HepG2 (cell line): ENCODE results near the gene PRDX2. TPM values are rescaled to one million over a fixed set of nuclear protein-coding genes. Genes with fewer than 3 reads are reported as not detected.

Experiments used
- CSRNP1 ChIP-seq: sonication (generic); formaldehyde crosslinking; IDR thresholded peaks from 2 replicates; pipeline ENCODE4 v1.8.1; 2023; ENCODE audit warnings: mild to moderate bottlenecking, missing genetic modification reagents
- GATAD1 ChIP-seq: IDR thresholded peaks from 2 replicates; pipeline ENCODE4 v1.6.1; 2016; ENCODE audit warnings: missing genetic modification reagents, missing compliant biosample characterization
- GPBP1L1 ChIP-seq: sonication (generic); formaldehyde crosslinking; IDR thresholded peaks from 2 replicates; pipeline ENCODE4 v1.5.0; 2020; ENCODE audit warnings: mild to moderate bottlenecking, missing genetic modification reagents
- HNF4G ChIP-seq, 2 experiments: sonication (generic) in 1 of 2; formaldehyde crosslinking in 1 of 2; IDR thresholded peaks; 2 replicates each; pipeline versions ENCODE4 v1.4.0 to v1.6.1; 2011 to 2020; ENCODE audit warnings: borderline replicate concordance in 2 of 2, low read depth in 2 of 2, mild to moderate bottlenecking in 2 of 2, low read length in 1 of 2, missing genetic modification reagents in 1 of 2, moderate library complexity in 1 of 2
- HNRNPH1 ChIP-seq: fragments of 200-400 bp; formaldehyde crosslinking; optimal IDR thresholded peaks from 2 replicates; pipeline ENCODE3; 2017; ENCODE audit warnings: mild to moderate bottlenecking, low read depth, low read length
- IKZF5 ChIP-seq: IDR thresholded peaks from 2 replicates; pipeline ENCODE4 v1.6.1; 2018; ENCODE audit warnings: missing genetic modification reagents, mild to moderate bottlenecking, missing compliant biosample characterization
- KLF6 ChIP-seq: IDR thresholded peaks from 2 replicates; pipeline ENCODE4 v1.8.0; 2016; ENCODE audit warnings: missing biosample characterization, missing genetic modification reagents
- MED13 ChIP-seq: sonication (generic); formaldehyde crosslinking; IDR thresholded peaks from 2 replicates; pipeline ENCODE4 v1.5.0; 2020; ENCODE audit warnings: missing genetic modification reagents
- MLX ChIP-seq: IDR thresholded peaks from 2 replicates; pipeline ENCODE4 v1.6.1; 2016
- MYNN ChIP-seq: sonication (generic); formaldehyde crosslinking; IDR thresholded peaks from 2 replicates; pipeline ENCODE4 v1.4.0; 2020; ENCODE audit warnings: mild to moderate bottlenecking, low read depth, missing genetic modification reagents
- SNAI1 ChIP-seq: sonication (generic); formaldehyde crosslinking; IDR thresholded peaks from 2 replicates; pipeline ENCODE4 v1.5.0; 2020; ENCODE audit warnings: mild to moderate bottlenecking, missing genetic modification reagents, borderline replicate concordance
- SP2 ChIP-seq: sonication (generic); formaldehyde crosslinking; IDR thresholded peaks from 2 replicates; pipeline ENCODE4 v1.5.1; 2020; ENCODE audit warnings: mild to moderate bottlenecking, missing genetic modification reagents
- SPEN ChIP-seq: sonication (generic); formaldehyde crosslinking; IDR thresholded peaks from 2 replicates; pipeline ENCODE4 v1.5.1; 2020; ENCODE audit warnings: low read depth, mild to moderate bottlenecking, missing genetic modification reagents
- UBTF ChIP-seq: sonication (generic); formaldehyde crosslinking; IDR thresholded peaks from 2 replicates; pipeline ENCODE4 v1.4.0; 2020; ENCODE audit warnings: mild to moderate bottlenecking, missing genetic modification reagents
- ZNF326 ChIP-seq: sonication (generic); formaldehyde crosslinking; IDR thresholded peaks from 2 replicates; pipeline ENCODE4 v1.4.0; 2020; ENCODE audit warnings: missing genetic modification reagents, borderline replicate concordance
- ZNF329 ChIP-seq: sonication (generic); formaldehyde crosslinking; IDR thresholded peaks from 2 replicates; pipeline ENCODE4 v1.9.0; 2021; ENCODE audit warnings: low read depth, mild to moderate bottlenecking, missing genetic modification reagents
- ZNF501 ChIP-seq: sonication (generic); formaldehyde crosslinking; IDR thresholded peaks from 2 replicates; pipeline ENCODE4 v1.5.1; 2020; ENCODE audit warnings: mild to moderate bottlenecking, moderate library complexity, missing genetic modification reagents
- ZNF75D ChIP-seq: sonication (generic); formaldehyde crosslinking; IDR thresholded peaks from 2 replicates; pipeline ENCODE4 v1.8.1; 2023; ENCODE audit warnings: missing genetic modification reagents, mild to moderate bottlenecking, borderline replicate concordance
- ZNF766 ChIP-seq: sonication (generic); formaldehyde crosslinking; IDR thresholded peaks from 2 replicates; pipeline ENCODE4 v1.5.0; 2020; ENCODE audit warnings: missing genetic modification reagents, borderline replicate concordance
- polyA plus RNA-seq, 8 experiments: library from polyadenylated mRNA; depleted of rRNA in 3 of 8; stranded (reverse) in 7 of 8; unstranded in 1 of 8; fragments of >200 nt; fragmentation: Illumina TruSeq in 4 of 8; extraction: Trizol in 4 of 8; gene quantifications; 2 replicates each; pipeline versions ENCODE4 v1.2.1 to v1.2.3, GENCODE V29; 2011 to 2016; ENCODE audit warnings: low read depth in 4 of 8, missing spikeins in 1 of 8, mixed read lengths in 1 of 8; ENCODE audit not compliant: insufficient read depth in 1 of 8
- total RNA-seq, 5 experiments: library from RNA; depleted of rRNA; stranded (reverse); fragments of >200 nt; fragmentation: Illumina TruSeq; extraction: Trizol; gene quantifications; 2 replicates each; pipeline ENCODE4 v1.2.3, GENCODE V29; 2016; ENCODE audit warnings: low read depth in 1 of 5
- TF ChIP-seq, protein P1 (sequence below): IDR thresholded peaks from 2 replicates; pipeline ENCODE4 v1.6.1; 2016; ENCODE audit warnings: control low read depth

Gene PRDX2
- total and polyA plus RNA-seq, 2 of the 13 experiments (the other 11 are each of a cell fraction or from before 2014, with no cell fraction given), result 218 to 381 TPM

- TF ChIP-seq ZNF501 (CRISPR knock-in tag) (no peak), IKZF5 (CRISPR knock-in tag) (peak; percentile 46; the same call in 1 of the 2 replicates), KLF6 (CRISPR knock-in tag) (0 out of 2 replicates have a peak, but pooled peaks have one; percentile 37), HNRNPH1 (no peak), CSRNP1 (CRISPR knock-in tag) (no peak), SNAI1 (no peak), MLX (CRISPR knock-in tag) (no peak), GATAD1 (CRISPR knock-in tag) (peak; percentile 23; the same call in 1 of the 2 replicates), ZNF75D (CRISPR knock-in tag) (no peak), HNF4G (IDR thresholded peaks at IDR 0.05; ENCODE audit: borderline replicate concordance, low read depth, low read length) (no peak), HNF4G (CRISPR knock-in tag; IDR thresholded peaks at IDR 0.05; ENCODE audit: borderline replicate concordance, low read depth) (no peak), UBTF (CRISPR knock-in tag) (peak; percentile 48; the same call in 1 of the 2 replicates), SPEN (CRISPR knock-in tag) (no peak), MED13 (no peak), SP2 (CRISPR knock-in tag) (no peak), MYNN (CRISPR knock-in tag) (no peak), GPBP1L1 (CRISPR knock-in tag) (no peak), ZNF766 (no peak), ZNF326 (CRISPR knock-in tag) (no peak), ZNF329 (CRISPR knock-in tag) (no peak)
- TF ChIP-seq, protein P1, sequence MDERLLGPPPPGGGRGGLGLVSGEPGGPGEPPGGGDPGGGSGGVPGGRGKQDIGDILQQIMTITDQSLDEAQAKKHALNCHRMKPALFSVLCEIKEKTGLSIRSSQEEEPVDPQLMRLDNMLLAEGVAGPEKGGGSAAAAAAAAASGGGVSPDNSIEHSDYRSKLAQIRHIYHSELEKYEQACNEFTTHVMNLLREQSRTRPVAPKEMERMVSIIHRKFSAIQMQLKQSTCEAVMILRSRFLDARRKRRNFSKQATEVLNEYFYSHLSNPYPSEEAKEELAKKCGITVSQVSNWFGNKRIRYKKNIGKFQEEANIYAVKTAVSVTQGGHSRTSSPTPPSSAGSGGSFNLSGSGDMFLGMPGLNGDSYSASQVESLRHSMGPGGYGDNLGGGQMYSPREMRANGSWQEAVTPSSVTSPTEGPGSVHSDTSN, result no peak
Observed at GRCh38 chr19:12825254-12826131, 23.9 kb upstream of the PRDX2 start (continued).
